ENCODE data around the gene FAM47E. TPM values are rescaled to one million over a fixed set of nuclear protein-coding genes. Genes with fewer than 3 reads are reported as not detected.
"Not testable (repeated sequence)": the region's sequence is repeated elsewhere in the genome, so short reads cannot be mapped to it uniquely, and the experiment has no call there.

FAM47E gene
- total RNA-seq, 1 donor from 2014 or later = 3.9 TPM

GRCh38 chr4:76226418-76226817 is 25.1 kb upstream of the FAM47E start:
- DNase-seq = no peak

- no peak for DNase-seq
Observed at GRCh38 chr4:76232681-76233080, 18.8 kb upstream of the FAM47E start.

GRCh38 chr4:76233083-76233482 is 18.4 kb upstream of the FAM47E start:
- DNase-seq = no peak

- no peak for DNase-seq
Observed at GRCh38 chr4:76233529-76233928, 18.0 kb upstream of the FAM47E start.

- DNase-seq = no peak
Observed at GRCh38 chr4:76233967-76234678, 17.4 kb upstream of the FAM47E start.

- DNase-seq = no peak
Observed at GRCh38 chr4:76234679-76235044, 16.9 kb upstream of the FAM47E start.

- no peak for DNase-seq
Observed at GRCh38 chr4:76235407-76235806, 16.1 kb upstream of the FAM47E start.

GRCh38 chr4:76235915-76236314 is 15.6 kb upstream of the FAM47E start:
- DNase-seq = no peak

GRCh38 chr4:76238236-76238635 is 13.3 kb upstream of the FAM47E start:
- DNase-seq = no peak

GRCh38 chr4:76238701-76239100 is 12.8 kb upstream of the FAM47E start:
- DNase-seq = no peak

GRCh38 chr4:76240236-76240635 is 11.3 kb upstream of the FAM47E start:
- no peak for DNase-seq

GRCh38 chr4:76243877-76244276 is 7.6 kb upstream of the FAM47E start:
- DNase-seq = not testable (repeated sequence)

GRCh38 chr4:76246025-76246424 is 5.5 kb upstream of the FAM47E start:
- no peak for DNase-seq

GRCh38 chr4:76246852-76247251 is 4.7 kb upstream of the FAM47E start:
- DNase-seq = no peak

- no peak for DNase-seq
Observed at GRCh38 chr4:76250962-76251361, 559 bp upstream of the FAM47E start.

GRCh38 chr4:76252271-76252653 is 741 bp downstream of the FAM47E start:
- DNase-seq = no peak

GRCh38 chr4:76253511-76253910 is 2.0 kb downstream of the FAM47E start:
- DNase-seq = no peak

GRCh38 chr4:76256032-76256431 is 4.5 kb downstream of the FAM47E start:
- DNase-seq = no peak

- DNase-seq = no peak
Observed at GRCh38 chr4:76256968-76257367, 5.4 kb downstream of the FAM47E start.

GRCh38 chr4:76257824-76258223 is 6.3 kb downstream of the FAM47E start:
- DNase-seq = no peak

- no peak for DNase-seq
Observed at GRCh38 chr4:76260571-76260970, 9.1 kb downstream of the FAM47E start.

- DNase-seq = no peak
Observed at GRCh38 chr4:76265631-76266218, 14.2 kb downstream of the FAM47E start.

- no peak for DNase-seq
Observed at GRCh38 chr4:76266627-76267026, 15.1 kb downstream of the FAM47E start.

GRCh38 chr4:76267811-76268210 is 16.3 kb downstream of the FAM47E start:
- DNase-seq = no peak

Data from occipital lobe (tissue), 2 donors.